ENCODE measurements around the gene MYLK2.

Gene MYLK2

GRCh38 chr20:31851240-31851955 lies 32.2 kb downstream of the MYLK2 start:
- no peak for DNase-seq

- no peak for DNase-seq
Observed at GRCh38 chr20:31853481-31853880, 34.3 kb downstream of the MYLK2 start.

- no peak for DNase-seq
Observed at GRCh38 chr20:31856516-31856915, 37.4 kb downstream of the MYLK2 start.

- DNase-seq = no peak
Observed at GRCh38 chr20:31857861-31858759, 39.0 kb downstream of the MYLK2 start.

GRCh38 chr20:31858760-31859083 lies 39.6 kb downstream of the MYLK2 start:
- DNase-seq = no peak

GRCh38 chr20:31859266-31859997 lies 40.3 kb downstream of the MYLK2 start:
- no peak for DNase-seq

- no peak for DNase-seq
Observed at GRCh38 chr20:31859998-31860380, 40.8 kb downstream of the MYLK2 start.

GRCh38 chr20:31860390-31861134 lies 41.4 kb downstream of the MYLK2 start:
- DNase-seq = no peak

GRCh38 chr20:31861135-31861384 lies 41.9 kb downstream of the MYLK2 start:
- DNase-seq = no peak

- DNase-seq = peak in 23 of 56 donors; percentile 6 to 49 (median 21)
Observed at GRCh38 chr20:31861385-31862156, 42.4 kb downstream of the MYLK2 start.

- no peak for DNase-seq
Observed at GRCh38 chr20:31862157-31862470, 43.0 kb downstream of the MYLK2 start.

GRCh38 chr20:31862506-31862905 lies 43.4 kb downstream of the MYLK2 start:
- no peak for DNase-seq

- DNase-seq = no peak
Observed at GRCh38 chr20:31863296-31864085, 44.3 kb downstream of the MYLK2 start.

GRCh38 chr20:31864521-31865400 lies 45.6 kb downstream of the MYLK2 start:
- no peak for DNase-seq

- no peak for DNase-seq
Observed at GRCh38 chr20:31866221-31866620, 47.1 kb downstream of the MYLK2 start.

- DNase-seq = no peak
Observed at GRCh38 chr20:31868853-31869672, 49.9 kb downstream of the MYLK2 start.

- no peak for DNase-seq
Observed at GRCh38 chr20:31869673-31869941, 50.5 kb downstream of the MYLK2 start.

- peak in 49 of 56 donors; percentile 15 to 85 (median 68) for DNase-seq
Observed at GRCh38 chr20:31869942-31870725, 51.0 kb downstream of the MYLK2 start, which contains the start of the genes DUSP15 and TTLL9. TSS of gene DUSP15 (minus strand) at chr20:31870527. CDS start at chr20:31870337, 190 bp downstream. TSS of gene TTLL9 (plus strand) at chr20:31870634. CDS start at chr20:31871127, 493 bp downstream.

Measured in amygdala (tissue), 56 donors.